GM18870 (cell line): ENCODE results near the gene CRMP1.

Experiments
- ATAC-seq: cut with Tn5 transposase; IDR thresholded peaks from one replicate; pipeline ENCODE4 v1.9.1; 2021; ENCODE audit warnings: moderate library complexity; ENCODE audit not compliant: unreplicated experiment

CRMP1 gene

DNA sequence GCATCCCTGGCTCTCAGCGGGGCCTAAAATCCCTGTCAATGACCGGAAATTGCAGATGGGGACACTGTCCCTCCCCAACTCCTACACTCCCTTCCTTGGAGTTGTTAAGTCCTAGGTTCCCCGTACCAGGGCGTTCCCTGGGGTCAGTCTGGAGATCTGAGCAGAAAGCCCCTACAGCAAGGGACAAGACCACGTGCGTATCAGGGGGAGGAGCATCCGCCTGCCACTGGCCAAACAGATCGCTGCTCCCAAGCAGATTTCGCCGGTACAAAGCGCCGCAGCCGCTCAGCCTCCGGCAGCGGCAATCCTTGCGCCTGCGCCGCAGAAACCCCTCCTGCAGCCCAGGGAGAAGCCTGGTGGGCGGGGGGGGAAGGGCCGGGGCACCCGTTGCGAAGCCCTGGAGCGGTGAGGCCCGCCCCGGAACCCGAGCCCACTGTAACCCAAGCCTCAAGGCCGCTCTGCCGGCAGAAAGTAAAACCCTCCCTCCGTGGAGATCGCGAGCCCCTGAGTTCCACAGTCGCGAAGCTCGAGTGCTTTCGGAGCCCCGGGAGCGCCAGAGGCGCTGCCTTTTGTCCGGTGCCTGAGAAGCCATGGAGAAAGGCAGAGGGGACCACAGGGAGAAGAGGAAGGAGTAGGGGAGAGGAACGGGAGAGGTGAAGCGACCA is 2.7 kb downstream of the CRMP1 start:
- no peak for ATAC-seq

DNA sequence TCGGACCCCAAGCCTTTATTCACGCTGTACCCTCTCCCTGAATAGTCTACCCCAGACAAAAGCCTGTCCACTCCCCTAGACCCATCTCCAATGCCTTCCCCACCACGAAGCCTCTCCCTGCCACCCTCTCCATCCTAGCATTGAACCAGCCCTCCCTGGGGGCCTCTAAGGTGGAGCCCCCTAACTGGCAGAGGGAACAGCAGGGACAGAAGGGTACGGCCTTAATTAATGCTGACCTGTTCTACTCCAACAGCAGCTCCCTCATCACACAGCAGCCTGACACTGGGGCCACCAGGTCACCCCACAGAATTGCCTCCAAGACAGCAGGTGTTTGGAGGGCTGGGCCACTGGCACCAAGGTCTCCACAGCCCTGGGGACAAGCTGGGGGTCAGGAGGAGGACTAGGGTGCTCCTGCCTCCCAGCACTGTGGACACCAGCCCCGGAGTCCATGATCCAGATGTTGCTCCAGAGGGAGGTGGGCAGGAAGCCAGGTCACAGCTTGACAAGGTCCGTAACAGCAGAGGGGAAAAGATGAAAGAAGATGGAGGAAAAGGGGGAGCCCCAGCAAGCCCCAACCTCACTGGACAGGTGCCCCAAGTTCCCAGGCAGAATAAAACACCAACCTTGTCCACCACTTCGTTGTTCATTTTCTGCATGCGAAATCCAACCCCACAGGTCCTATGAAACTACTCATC is 3.7 kb downstream of the CRMP1 start:
- ATAC-seq = no peak

DNA sequence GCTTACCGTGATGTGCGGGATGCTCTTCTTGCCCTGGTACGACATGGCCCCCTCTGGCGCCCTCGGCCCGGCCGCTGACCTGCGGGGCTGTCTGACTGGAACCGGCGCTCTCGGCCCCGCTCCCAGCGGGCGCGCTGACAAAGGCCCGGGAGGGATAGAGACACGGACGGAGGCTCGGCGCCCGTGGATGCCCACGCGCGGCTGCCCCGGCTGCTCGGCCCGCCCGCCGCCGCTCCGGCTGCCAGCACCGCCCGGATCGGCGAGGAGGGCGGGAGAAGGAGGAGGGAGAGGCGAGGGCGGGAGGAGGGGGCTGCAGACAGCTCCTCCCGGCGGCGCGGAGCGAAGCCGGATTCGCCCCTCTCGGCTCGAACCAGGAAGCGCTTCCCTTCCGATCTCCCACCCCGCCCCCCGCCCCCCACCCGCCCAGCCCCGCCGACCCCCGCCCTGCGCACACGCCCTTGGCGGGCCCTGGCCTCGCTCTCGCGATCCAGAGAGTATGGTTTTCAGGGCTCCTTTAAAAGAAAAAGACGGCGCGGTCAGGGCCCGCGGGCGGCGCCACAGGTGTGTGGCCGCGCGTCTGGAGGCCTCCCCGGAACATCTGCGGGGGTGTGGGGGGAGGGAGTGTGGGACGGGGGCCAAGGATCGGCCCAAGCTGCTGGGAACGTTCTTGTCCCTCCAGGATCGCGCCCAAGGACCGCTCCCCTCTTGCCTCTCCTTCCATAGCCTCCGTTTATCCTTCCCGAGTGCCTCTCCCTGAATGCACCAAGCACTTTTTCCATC is 4.5 kb downstream of the CRMP1 start:
- ATAC-seq = no peak

DNA sequence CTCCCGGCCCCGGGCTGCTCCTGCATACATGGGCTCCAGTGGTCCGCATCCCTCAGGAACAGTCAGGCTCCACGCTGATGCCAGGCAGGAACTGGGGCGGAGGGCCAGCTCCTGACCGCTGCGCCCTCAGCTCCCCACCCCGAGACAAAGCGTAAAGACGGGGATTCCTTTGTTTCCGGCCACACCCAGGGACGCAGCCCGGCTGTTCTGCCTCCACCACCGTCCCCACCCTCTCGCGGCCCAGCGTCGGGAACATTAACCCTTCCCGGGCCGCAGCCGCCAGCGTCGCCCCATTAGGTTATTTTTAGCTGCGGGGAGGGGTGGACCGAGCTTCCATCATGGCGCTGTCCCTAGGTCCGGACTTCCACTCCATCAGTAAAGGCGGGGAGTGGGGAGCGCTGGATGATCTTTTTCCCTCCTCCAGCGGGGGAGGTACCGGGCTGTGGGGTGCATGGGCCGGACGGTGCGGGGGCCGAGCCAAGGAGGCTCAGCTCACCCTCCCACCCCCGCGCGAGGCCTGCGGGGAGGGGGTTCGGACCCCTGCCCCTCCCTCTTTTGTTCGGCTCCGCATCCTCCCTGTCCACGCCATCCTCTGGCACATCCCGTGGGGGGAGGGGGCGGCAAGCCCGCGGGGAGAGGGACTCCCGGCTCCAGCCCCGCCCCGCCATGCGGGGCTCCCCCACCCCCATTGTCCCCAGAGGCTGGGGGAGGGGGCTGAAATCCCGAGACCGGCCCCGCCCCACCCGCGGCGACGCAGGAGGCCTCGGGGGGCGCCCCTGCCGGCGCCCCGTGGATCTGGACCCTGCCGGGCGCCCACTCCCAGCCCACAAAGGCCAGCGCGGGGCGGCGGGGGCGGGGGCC is 5.3 kb downstream of the CRMP1 start:
- ATAC-seq = no peak

DNA sequence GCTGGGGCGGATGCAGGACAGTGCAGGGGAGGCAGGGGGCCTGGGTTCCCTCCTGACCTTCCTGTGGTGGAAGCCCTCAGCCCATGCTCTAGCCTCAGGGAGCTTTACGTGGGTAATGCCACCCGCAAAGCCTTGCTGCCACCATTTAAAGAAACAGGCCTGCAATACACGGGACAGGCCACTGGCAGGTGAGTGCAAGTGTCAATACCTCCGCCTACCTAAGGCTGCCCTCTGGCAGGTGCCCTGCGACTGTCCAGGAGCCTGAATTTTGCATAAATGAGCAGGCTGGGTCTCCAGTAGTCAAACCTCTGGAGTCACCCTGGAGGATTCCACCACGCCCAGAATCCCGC is 5.9 kb downstream of the CRMP1 start:
- ATAC-seq = no peak

DNA sequence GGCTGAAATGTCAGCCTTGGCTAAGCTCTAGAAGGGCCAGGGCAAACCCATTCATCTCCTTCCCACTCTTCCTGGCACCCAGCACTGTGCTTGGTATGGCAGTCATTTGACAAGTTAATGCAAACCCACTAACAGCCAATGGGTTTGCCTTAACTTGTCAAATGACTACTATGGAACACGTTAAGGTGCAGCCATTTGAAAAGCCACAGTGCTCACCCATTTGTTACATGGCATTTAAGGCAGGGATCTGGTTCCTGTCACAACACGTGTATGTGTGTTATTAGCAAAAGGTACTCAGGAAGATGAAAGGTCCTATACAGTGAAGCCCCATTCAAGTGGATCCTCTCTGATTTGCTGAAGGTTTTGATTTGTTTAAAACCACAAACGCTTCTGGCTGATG is 7.2 kb downstream of the CRMP1 start:
- no peak for ATAC-seq

DNA sequence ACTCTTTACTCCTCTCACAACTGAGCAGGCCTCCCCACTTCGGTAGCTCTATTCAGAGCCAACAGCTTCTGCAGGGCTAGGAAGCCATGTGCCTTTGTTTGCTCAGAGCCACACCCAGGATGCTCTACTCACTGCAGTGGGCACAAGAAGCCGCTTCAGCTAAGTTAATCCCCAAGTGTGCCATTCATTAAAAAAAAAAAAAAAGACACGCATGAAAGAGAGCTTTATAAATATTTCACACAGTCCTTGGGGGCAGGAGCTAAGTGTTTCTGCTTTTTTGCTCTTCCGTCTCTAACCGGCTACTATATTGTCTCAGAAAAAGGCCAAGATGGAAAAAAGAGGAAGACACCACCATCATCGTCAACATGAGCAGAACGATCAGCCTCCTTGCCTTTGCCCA is 8.1 kb downstream of the CRMP1 start:
- ATAC-seq = no peak

DNA sequence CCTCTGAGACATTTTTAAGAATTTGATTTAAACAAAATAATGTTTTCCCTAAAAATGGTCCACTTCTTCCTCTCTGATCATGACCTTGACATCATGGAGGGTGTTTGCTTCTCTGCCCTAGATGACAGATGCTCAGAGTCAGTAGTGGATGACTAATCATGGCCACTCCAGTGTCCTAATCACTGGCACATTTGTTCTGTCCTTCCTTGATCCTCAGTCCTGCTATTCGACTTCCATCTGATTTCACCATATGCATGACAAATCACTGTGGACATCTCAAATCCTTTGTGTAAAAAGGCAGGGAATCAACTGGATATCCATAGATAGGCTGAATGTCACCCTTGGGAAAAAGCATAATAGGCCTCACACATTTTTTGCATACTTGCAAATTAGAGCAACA is 9.0 kb downstream of the CRMP1 start:
- no peak for ATAC-seq

DNA sequence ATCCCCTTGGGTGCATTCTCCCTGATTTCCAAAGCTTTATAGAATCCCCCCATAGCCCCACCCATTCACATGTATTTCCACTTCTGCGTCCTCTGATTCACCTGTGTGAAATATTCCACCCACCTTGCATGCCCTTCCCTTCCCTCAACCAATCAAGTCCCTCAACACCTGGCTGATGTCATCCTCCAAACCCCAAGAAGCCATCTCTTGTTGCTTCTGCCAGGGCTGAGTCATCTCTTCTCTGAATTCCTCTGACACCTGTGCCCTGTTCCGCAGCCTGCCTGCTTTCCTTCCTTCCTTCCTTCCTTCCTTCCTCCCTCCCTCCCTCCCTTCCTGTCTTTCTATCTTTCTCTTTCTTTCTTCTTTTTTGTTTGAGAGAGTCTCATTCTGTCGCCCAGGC is 9.9 kb downstream of the CRMP1 start:
- no peak for ATAC-seq

DNA sequence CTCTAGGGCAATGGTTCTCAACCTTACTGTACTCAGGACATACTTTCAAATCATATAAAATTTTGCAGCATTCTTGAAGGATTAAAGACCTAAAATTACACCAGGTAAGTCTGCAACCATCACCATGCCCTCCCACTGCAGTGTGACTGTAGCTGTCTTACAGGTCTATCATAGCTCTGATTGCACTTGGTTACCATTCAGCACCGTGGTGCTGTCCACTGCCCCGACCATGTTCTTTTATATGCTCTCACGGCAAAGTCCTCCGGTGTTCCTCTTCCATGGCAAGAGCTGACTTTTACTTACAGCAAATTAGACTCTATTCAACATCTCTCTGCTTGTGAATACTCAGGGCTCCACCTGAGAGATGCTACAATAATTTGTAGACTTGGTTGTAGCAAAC is 11.5 kb downstream of the CRMP1 start:
- no peak for ATAC-seq

DNA sequence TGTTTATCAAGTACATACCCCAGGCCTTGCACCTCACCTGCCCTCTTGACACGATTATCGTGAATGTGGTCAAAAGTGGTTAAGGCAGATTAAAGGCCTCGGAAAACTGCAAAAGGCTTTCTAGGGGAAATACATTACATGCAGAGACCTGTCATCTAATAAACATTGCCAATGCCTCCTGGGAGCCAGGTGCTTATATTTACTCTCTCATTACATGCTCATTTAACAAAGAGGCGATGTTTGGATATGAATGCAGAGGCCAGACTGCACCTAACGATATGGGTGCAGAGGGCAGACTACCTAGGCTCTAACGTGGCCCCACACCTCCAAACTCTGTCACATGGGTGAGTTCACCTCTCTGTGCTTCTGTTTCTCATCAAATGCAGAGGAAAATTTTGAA is 14.5 kb downstream of the CRMP1 start:
- no peak for ATAC-seq

DNA sequence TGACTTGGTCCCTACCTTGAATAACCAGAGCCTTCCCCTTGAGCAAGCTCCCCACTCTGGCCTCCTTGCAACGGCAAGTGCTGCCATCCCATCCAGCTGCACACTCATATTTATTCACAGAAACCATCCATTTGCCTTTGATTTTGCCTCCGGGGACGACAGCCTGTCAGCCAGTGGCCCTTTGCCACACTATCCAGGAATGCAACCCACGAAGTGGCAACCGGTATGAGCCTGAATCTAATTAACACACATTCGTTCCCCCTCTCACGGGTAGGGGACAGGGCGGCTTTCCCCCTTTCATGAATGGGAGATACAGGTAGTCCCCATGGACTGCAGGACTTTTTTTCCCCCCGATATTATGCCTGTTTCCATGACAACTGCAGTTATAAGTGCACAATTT is 15.5 kb downstream of the CRMP1 start:
- no peak for ATAC-seq

DNA sequence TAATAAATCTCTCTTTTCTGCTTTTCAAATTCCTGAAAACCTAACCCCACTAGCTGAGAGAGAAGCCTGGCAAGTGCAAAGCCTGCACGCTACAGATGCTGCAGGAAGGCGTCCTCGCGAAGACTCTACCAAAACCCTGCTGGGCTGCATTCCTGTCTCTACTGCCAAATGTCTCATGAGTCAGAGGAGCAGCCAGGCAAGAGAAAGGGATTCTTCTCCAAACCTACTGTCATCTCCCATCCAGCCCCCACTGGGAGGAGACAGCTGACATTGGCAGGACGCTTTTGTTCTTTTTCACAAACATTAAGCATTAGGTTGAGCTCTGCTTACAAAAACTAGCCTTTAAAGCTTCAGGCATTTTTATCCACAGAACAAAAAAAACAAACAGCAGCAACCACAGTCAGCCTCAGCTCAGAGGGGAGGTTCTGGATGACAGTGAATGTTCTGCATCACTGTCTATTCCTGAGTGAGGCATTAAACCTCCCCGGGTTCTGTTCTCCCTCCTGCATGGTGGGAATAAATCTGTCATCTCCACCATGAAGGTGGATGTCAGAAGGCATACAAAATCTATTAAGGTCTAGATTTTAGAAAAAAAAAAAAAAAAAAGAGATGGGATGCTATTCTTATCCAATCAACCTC is 18.0 kb downstream of the CRMP1 start:
- no peak for ATAC-seq

DNA sequence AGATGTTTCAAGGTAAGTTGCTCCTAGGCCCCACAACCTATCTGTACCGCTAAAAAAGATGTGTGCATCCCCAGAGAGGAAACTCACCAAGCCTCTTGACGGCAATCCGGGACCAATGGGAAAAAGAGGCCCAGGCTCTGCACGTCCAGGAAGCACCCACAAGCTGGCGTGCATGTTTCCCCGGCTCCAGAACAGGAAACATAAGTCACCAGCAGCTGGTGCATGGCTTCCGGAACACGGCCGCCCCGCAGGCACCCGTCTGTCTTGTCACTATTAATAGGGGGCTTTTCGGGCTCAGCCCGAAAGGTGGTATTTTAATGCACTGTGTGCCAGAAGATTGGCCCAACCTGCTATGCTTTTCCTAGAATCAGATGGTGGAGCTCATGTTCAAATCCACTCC is 22.2 kb downstream of the CRMP1 start:
- ATAC-seq = no peak

DNA sequence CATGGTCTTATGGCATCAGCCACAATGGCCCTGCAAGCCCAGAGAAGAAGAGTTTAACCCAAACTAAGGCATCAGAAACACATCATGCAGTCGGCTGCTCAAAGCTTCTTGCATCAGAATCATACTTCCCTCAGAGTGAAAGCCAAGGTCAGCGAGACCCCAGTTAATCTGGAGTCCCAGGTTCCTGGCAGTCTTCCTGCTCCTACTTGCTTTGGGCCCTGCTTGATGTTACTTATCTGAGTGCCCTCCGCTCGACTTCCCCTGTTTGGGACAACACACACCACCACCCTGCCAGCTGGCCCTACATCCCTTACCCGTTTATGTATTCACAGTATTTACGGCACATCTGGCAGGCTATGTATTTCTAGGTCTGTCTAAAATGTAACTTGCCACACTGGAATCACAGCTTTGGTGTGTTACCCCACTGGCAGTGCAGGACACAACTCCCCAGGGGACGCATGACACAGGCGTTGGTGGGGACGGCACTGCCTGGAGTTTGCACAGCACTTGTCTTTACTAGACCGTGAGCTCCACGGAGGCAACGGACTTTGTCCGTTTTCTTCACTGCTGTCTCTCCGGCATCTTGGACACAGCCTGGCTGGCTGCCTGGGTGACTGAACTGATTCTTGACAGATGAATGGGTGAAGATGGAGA is 22.8 kb downstream of the CRMP1 start:
- no peak for ATAC-seq

DNA sequence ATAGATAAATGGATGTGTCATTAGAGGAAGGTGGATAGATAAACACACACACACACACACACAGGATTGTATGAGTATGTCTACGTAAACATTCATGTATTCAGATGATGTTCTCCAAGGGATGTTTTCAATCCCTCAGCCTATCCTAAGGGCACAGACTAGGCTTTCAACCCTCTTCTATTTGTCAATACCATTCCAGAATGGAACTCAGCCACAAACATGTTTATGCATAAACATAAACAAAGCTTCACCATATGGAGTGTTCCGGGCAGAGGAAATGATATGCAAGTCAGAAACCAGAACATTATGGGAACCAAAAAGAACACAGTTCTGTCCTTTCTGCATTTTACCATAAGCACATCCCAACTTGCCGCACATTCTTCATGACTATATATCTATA is 25.0 kb downstream of the CRMP1 start:
- ATAC-seq = no peak

DNA sequence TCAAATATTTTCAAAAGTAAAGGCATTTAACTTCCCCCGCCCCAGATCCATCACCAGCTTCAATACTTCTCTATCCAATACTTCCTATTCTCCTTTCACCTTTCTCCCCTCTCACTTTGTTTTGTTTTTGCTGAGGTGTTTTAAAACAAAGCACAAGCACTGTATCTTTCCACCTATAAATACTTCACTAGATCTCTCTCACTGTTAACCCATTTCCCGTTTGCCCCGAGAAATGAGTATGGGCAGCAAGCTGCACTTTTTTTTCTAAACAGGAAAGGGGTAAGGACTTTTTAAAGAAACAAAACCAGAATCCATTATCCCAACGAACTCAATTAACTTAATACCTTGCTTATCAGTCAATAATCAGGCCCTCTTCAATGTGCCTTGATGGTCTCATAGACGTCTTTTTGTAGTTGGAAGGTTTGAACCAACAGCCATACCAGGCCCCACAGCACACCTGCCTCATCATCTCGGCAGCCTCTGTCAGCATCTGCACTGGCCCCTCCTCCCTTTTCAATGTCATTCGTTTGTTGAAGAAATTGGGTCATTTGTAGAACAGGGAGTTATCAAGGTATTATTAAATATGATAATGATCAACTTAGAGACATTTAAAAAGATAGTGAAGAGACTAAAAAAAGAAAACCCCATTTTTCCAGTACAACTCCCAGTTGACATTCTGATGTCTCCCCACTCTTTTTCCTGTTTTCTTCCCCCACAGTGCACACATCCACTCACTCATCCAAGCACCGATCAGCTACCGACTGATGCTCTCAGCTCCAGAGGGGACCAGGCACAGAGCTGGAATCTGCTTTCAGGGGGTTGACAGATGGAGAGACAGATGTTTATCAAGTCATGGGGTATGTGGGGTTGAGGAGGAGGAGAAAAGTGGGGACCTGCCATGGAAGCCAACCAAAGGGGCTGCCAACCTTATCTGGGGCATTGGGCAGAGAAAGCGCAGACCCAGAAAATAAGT is 25.8 kb downstream of the CRMP1 start:
- no peak for ATAC-seq

DNA sequence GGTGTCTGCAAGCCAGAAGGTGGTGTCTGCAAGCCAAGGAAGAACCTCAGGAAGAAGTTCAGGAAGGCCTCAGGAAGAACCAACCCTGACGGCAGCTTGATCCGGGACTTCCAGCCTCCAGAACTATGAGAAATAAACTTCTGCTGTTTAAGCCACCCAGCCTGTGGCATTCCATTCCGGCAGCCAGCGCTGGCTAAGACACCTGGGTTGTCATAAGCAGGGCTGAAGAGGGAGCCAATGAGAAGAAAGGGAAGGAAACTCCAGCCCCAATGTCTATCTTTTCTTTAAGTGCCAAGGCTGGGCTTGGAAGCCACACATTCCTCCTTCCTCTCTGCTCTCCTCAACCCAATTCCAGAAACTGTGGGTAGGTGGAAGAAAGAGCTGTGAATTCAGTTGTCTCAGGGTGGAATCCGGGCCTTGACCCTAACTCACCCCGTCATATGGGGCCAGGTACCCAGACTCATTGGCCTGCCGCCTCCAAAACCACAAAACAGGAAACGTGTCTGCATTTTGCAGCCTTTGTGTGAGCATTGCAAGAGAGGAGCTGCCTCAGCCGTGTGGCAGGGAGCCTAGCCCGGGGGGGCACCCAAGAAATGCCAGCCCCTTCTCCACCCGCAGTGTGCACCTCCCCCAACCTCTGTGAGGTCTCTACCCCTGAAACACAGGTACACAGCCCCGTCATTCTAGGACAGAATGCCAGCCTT is 26.8 kb downstream of the CRMP1 start:
- no peak for ATAC-seq
